Adrenal gland (tissue), 12 donors: ENCODE measurements around the gene KIF14. TPM values are rescaled to one million over a fixed set of nuclear protein-coding genes. Genes with fewer than 3 reads are reported as not detected.

Source experiments
- DNase-seq, 7 donors: peaks; one replicate each; pipeline ENCODE4 v3.0.0-alpha.2; 2019 to 2020
- H3K27ac ChIP-seq, 5 donors: fragments of 200-600 bp; sonication (generic) in 4 of 5; 1 replicate in 3 of 5; 2 replicates in 2 of 5; pipeline versions ENCODE4 v1.5.1 to v1.8.0; 2016 to 2020; ENCODE audit warnings: mild to moderate bottlenecking in 1 of 5
- H3K27me3 ChIP-seq: fragments of 200-600 bp; 2 replicates; pipeline ENCODE4 v1.8.0; 2021
- H3K36me3 ChIP-seq, 2 donors: fragments of 200-600 bp; replicated peaks in 1 of 2; 1 replicate in 1 of 2; 2 replicates in 1 of 2; pipeline versions ENCODE4 v1.5.1 to v1.8.0; 2018 to 2022
- H3K4me1 ChIP-seq, 2 donors: fragments of 200-600 bp; replicated peaks in 1 of 2; 1 replicate in 1 of 2; 2 replicates in 1 of 2; pipeline versions ENCODE4 v1.5.1 to v1.8.0; 2018 to 2021
- H3K4me3 ChIP-seq, 4 donors: fragments of 200-600 bp; sonication (generic) in 3 of 4; one replicate each; pipeline ENCODE4 v1.5.1; 2016 to 2018
- H3K9me3 ChIP-seq, 3 donors: fragments of 200-600 bp; sonication (generic) in 1 of 3; replicated peaks in 1 of 3; 1 replicate in 2 of 3; 2 replicates in 1 of 3; pipeline versions ENCODE4 v1.5.1 to v1.8.0; 2016 to 2021
- POLR2A ChIP-seq, 2 donors: fragments of 450-650 bp; IDR thresholded peaks; one replicate each; pipeline ENCODE4 v1.6.1; 2017; ENCODE audit warnings: antibody characterized with exemption in 2 of 2, mild to moderate bottlenecking in 2 of 2, moderate library complexity in 1 of 2
- WGBS, 4 donors: extraction: QIAGEN DNeasy Blood & Tissue Kit in 2 of 4; methylation state at CpG; one replicate each; pipeline versions ENCODE4 v1.1.5 to v1.1.7; 2013 to 2017; 5-methylcytosine and 5-hydroxymethylcytosine counted together
- intact Hi-C, 2 donors: fragments of 100-400 bp; cut with DNase I; formaldehyde crosslinking; loops; one replicate each; pipeline versions ENCODE4 v1.14.1 to v1.15.0; 2022 to 2023
- polyA plus RNA-seq, 3 donors: library from polyadenylated mRNA; stranded (reverse); fragments of 200-250 nt in 2 of 3; fragments of 350-450 nt in 1 of 3; fragmentation: Illumina TruSeq in 1 of 3; extraction: RNeasy Lipid Tissue Mini Kit (QIAGEN cat#74804) in 1 of 3; gene quantifications; one replicate each; pipeline ENCODE4 v1.2.3, GENCODE V29; 2013 to 2014
- total RNA-seq, 9 donors: library from RNA; depleted of rRNA in 4 of 9; stranded (reverse); fragments of >200 nt in 4 of 9; fragments of 120-200 nt in 1 of 9; fragmentation: NEBNext Ultra II Directional in 1 of 9; extraction: Animal tissue kit (Norgen Biotek cat#: 25700) in 1 of 9; gene quantifications; one replicate each; pipeline versions ENCODE4 v1.1.0 to v1.2.4, GENCODE V29; 2013 to 2023
- TF ChIP-seq, protein P1 (sequence below), 6 experiments: fragments of 450-650 bp in 4 of 6; fragments of 200-600 bp in 2 of 6; sonication (generic) in 1 of 6; IDR thresholded peaks; 1 replicate in 5 of 6; 2 replicates in 1 of 6; pipeline versions ENCODE4 v1.5.1 to v1.8.0; 2016 to 2021; ENCODE audit warnings: antibody characterized with exemption in 6 of 6, mild to moderate bottlenecking in 2 of 6, moderate library complexity in 1 of 6
- donor health status: healthy with polysubstance abuse.
- donor health status: Bipolar disorder and iron deficiency.
- donor health status: DM: yes; HTN: yes; CAD: no.
- donor health status: DM: no; HTN: no; CAD: no.
- donor health status: DM: no; HTN: no; CAD: no.
- donor health status: DM: yes; HTN: yes; CAD: no.

Gene KIF14
- total and polyA plus RNA-seq, 12 donors: 0.07 to 3.5 (median 0.32) TPM

DNA sequence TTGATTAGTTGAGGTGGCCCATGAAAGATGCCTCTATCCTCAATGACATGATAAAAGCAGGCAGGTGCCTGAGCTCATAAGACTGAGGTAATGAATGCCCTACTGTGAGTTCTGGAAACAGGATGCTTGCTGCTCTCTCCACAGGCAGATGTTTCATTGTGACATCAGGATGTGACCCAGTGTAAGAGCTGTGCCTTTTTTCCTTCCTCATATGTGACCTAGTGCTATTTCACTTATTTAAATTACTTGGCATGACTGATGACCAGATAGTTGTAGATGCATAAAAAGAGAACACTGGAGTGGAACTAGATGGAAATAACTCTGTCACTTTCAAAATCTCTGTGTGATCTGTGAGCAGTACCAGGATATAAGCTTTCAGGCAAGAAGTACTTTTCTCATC is 31.9 kb downstream of the KIF14 start:
- Histone ChIP-seq H3K9me3 (no peaks in the 10 kb centered on the region), H3K36me3 (no peaks in the 10 kb centered on the region), H3K27ac (peak overlapping the region in 1 of 5 donors; percentile 56), H3K4me3 (no peak overlapping the region), H3K4me1 (no peaks in the 10 kb centered on the region), H3K27me3 (no peaks in the 10 kb centered on the region)
- DNase-seq: peak in 2 of 7 donors; percentile 12 to 51
- no peak for TF ChIP-seq POLR2A (IDR thresholded peaks at IDR 0.05)
- TF ChIP-seq, protein P1, sequence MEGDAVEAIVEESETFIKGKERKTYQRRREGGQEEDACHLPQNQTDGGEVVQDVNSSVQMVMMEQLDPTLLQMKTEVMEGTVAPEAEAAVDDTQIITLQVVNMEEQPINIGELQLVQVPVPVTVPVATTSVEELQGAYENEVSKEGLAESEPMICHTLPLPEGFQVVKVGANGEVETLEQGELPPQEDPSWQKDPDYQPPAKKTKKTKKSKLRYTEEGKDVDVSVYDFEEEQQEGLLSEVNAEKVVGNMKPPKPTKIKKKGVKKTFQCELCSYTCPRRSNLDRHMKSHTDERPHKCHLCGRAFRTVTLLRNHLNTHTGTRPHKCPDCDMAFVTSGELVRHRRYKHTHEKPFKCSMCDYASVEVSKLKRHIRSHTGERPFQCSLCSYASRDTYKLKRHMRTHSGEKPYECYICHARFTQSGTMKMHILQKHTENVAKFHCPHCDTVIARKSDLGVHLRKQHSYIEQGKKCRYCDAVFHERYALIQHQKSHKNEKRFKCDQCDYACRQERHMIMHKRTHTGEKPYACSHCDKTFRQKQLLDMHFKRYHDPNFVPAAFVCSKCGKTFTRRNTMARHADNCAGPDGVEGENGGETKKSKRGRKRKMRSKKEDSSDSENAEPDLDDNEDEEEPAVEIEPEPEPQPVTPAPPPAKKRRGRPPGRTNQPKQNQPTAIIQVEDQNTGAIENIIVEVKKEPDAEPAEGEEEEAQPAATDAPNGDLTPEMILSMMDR (IDR thresholded peaks at IDR 0.05): no peak
- intact Hi-C loops: no loop called here

DNA sequence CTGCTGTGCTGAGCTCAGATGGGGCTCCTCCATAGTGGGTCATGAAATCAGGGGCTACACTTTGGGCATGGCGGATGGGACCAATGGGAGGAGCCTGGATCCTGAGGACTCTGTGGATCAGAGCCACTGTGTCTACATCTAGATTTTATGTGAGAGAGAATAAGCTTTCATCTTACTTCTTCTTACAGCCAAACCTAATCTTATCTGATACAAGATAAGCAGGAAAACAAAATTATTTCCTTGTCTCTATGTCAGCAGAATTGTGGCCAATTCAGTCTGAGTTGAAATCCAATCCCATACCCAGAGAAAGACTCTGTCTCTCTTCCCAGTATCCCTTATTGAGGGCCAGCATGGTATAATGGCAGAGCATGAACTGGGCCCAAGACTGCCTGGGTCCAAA is 56.2 kb downstream of the KIF14 start:
- Histone ChIP-seq H3K36me3 (no peaks in the 10 kb centered on the region), H3K27me3 (no peaks in the 10 kb centered on the region), H3K9me3 (no peaks in the 10 kb centered on the region), H3K4me3 (no peak overlapping the region), H3K4me1 (no peaks in the 10 kb centered on the region), H3K27ac (no peak overlapping the region)
- 90 to 100% (median 94%) methylated on average over 1 of the region's 1 CpG for WGBS, 4 donors
- intact Hi-C loops: no loop called here
- DNase-seq: no peak
- TF ChIP-seq POLR2A (IDR thresholded peaks at IDR 0.05): no peak
- TF ChIP-seq, protein P1 (IDR thresholded peaks at IDR 0.05): no peak

DNA sequence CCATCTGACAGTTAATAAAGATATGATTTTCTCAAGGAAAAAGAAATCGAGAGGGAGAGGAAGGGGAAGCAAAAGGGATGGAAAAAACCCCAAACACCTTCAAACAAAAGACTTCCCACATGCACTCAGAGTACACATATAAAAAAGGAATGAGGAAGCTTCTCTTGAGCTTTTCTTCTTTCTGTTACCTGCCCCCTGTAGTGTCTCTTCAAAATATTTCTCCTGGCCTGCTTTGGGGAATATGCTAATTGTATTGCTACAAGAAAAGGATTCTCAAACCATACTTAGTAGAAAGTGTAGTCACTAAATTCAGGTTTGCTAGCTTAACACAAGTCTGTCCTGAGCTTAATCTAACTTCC is 58.7 kb downstream of the KIF14 start:
- H3K27ac ChIP-seq: no peak overlapping the region
- DNase-seq: no peak
- no peaks in the 10 kb centered on the region for H3K27me3 ChIP-seq
- H3K4me3 ChIP-seq: no peak overlapping the region
- 44 to 73% (median 58%) methylated on average over 1 of the region's 1 CpG for whole genome bisulfite sequencing, 4 donors
- intact Hi-C loops: no loop called here
- H3K9me3 ChIP-seq: no peaks in the 10 kb centered on the region
- no peak for TF ChIP-seq POLR2A (IDR thresholded peaks at IDR 0.05)
- TF ChIP-seq, protein P1 (IDR thresholded peaks at IDR 0.05): no peak
- no peaks in the 10 kb centered on the region for H3K36me3 ChIP-seq
- no peaks in the 10 kb centered on the region for H3K4me1 ChIP-seq

DNA sequence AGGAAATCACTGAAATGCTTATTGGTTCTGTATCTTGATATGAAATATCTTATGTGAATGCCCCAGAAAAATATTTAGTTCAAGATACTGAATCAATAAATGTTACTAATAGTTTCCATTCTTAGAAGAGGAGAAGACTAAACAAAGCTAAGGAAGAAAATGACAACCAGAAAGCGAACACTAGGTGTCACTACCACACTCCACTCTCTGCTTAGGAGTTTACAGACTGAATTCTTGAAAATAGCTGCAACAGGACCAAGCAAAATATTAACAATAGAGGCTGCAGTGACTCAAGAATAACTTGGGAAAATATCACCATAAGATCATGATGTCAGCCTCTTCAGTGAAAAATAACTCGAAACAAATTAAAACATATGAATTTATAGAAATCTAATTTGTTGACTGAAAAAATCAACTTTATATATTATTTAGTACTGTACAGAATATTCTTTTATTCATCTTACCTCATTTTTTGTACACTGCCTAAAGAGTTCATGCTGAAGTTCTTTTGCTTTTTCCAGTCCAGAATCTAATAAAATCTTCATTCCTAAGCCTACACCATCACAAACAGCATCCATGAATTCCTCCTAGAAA is 61.6 kb downstream of the KIF14 start:
- Histone ChIP-seq H3K36me3 (no peaks in the 10 kb centered on the region), H3K4me3 (no peak overlapping the region), H3K9me3 (no peaks in the 10 kb centered on the region), H3K27ac (no peak overlapping the region), H3K27me3 (no peaks in the 10 kb centered on the region), H3K4me1 (no peaks in the 10 kb centered on the region)
- intact Hi-C loops: loop anchor here in 1 of 2 donors (5.0 to 10.0 kb wide), 2 partner anchors 286 to 483 kb away; no protein-coding TSS in a partner anchor
- TF ChIP-seq, protein P1 (IDR thresholded peaks at IDR 0.05): peak; percentile 47 to 69 (median 60)
- no peak for TF ChIP-seq POLR2A (IDR thresholded peaks at IDR 0.05)
- 39 to 50% (median 44%) methylated on average over 2 of the region's 2 CpGs for WGBS, 4 donors
- peak in 3 of 7 donors; percentile 21 to 50 (median 39) for DNase-seq
